Measurements from ENCODE around the gene NR2C2.
A peak's percentile ranks its signal among the peaks of the same experiment; 100 is the strongest.

NR2C2 gene

DNA sequence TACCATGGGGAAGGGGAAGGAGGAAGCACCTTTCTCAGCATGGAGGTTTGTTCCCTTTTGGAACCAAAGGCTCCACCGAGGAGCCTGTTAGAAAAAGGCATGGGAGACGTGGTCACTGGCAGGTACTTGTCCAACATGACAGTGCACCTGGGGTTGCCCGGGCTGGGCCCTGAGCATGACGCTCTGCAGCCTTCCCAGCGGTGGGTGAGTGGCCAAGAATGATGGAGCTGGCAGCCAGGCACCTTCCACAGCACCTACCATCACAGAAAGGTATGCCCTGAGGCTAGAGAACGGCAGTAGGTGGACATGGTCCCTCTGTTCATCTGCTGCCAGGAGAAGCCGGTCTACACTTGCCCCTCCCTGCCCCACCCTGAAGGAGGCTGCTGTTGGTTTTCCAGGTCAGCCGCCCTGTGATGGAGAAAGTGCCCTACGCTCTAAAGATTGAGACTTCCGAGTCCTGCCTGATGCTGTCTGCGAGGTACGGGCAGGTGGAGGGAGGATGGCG, 29.0 kb upstream of the NR2C2 start:
- H3K4me1 ChIP-seq: no peaks in the 10 kb centered on the region
- no peak overlapping the region for H3K4me3 ChIP-seq
- peaks cover 0 to 13% (median 5%) of the 10 kb centered on the region in 3 donors for H3K36me3 ChIP-seq
- TF ChIP-seq, protein P1, sequence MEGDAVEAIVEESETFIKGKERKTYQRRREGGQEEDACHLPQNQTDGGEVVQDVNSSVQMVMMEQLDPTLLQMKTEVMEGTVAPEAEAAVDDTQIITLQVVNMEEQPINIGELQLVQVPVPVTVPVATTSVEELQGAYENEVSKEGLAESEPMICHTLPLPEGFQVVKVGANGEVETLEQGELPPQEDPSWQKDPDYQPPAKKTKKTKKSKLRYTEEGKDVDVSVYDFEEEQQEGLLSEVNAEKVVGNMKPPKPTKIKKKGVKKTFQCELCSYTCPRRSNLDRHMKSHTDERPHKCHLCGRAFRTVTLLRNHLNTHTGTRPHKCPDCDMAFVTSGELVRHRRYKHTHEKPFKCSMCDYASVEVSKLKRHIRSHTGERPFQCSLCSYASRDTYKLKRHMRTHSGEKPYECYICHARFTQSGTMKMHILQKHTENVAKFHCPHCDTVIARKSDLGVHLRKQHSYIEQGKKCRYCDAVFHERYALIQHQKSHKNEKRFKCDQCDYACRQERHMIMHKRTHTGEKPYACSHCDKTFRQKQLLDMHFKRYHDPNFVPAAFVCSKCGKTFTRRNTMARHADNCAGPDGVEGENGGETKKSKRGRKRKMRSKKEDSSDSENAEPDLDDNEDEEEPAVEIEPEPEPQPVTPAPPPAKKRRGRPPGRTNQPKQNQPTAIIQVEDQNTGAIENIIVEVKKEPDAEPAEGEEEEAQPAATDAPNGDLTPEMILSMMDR (IDR thresholded peaks at IDR 0.05): no peak
- DNase-seq: no peak
- intact Hi-C loops (cut with DNase I; ENCODE audit: low total_unique reads): no loop called here
- H3K27ac ChIP-seq: no peak overlapping the region
- no peaks in the 10 kb centered on the region for H3K27me3 ChIP-seq
- no peaks in the 10 kb centered on the region for H3K9me3 ChIP-seq

DNA sequence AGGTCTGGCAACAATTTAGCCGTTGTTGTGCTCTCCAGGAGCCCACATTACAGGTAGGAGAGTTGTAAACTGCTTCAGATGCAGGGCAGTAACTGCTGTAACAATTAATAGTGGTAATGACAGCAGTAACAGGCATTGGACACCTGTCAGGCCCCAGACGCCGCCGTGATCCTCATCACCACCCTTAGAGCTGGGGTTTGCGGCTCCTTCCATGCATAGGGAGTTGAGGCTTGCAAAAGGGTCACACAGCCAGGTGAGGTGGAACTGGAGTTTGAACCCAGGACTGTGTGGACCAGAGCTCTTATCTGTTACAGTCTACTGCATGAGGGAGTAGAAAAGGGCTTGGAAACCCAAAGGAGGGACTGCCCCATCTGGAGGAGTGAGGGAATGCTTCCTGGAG, 26.8 kb upstream of the NR2C2 start:
- intact Hi-C loops (cut with DNase I; ENCODE audit: low total_unique reads): loop anchor here (5.0 to 10.0 kb wide), 3 partner anchors 128 to 248 kb away; no protein-coding TSS in a partner anchor
- Histone ChIP-seq H3K27me3 (no peaks in the 10 kb centered on the region), H3K9me3 (no peaks in the 10 kb centered on the region), H3K4me1 (no peaks in the 10 kb centered on the region), H3K4me3 (no peak overlapping the region), H3K27ac (no peak overlapping the region), H3K36me3 (peaks cover 0 to 13% (median 5%) of the 10 kb centered on the region in 3 donors)
- TF ChIP-seq, protein P1 (IDR thresholded peaks at IDR 0.05): no peak
- no peak for DNase-seq

DNA sequence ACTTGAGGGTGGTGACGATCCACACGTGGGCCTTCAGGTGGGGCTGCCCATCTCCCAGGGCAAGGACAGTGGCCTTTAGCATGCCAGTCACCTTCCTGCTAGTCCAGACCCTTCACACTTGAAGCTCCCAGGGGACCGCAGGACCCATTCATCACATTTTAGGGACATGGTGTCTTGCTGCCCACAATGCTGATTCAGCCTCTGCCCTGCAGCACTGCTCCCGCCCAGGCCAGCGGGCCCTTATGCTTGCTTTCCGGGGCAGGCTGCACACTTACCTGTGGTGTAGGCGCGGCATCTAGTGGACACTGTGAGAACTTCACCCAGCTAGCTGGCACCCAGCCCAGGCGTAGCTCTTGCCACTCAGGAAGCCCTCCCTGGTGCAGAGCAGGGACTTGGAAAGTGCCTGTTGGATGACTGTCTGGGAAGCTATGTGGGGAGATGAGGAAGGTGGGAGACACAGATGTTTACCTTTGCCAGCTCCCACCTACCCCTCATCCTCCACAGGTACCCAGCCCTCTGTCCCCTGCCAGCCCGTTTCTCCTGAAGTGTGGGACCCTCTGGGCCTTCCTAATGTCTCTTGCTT, 26.3 kb upstream of the NR2C2 start:
- peak; percentile 89 to 91 for DNase-seq
- no peaks in the 10 kb centered on the region for H3K9me3 ChIP-seq
- no peaks in the 10 kb centered on the region for H3K27me3 ChIP-seq
- H3K27ac ChIP-seq: no peak overlapping the region
- TF ChIP-seq, protein P1 (IDR thresholded peaks at IDR 0.05): peak; percentile 97 to 99
- no peak overlapping the region for H3K4me3 ChIP-seq
- no peaks in the 10 kb centered on the region for H3K4me1 ChIP-seq
- intact Hi-C loops (cut with DNase I; ENCODE audit: low total_unique reads): loop anchor here (5.0 to 10.0 kb wide), 3 partner anchors 129 to 249 kb away; no protein-coding TSS in a partner anchor
- peaks cover 0 to 13% (median 5%) of the 10 kb centered on the region in 3 donors for H3K36me3 ChIP-seq

DNA sequence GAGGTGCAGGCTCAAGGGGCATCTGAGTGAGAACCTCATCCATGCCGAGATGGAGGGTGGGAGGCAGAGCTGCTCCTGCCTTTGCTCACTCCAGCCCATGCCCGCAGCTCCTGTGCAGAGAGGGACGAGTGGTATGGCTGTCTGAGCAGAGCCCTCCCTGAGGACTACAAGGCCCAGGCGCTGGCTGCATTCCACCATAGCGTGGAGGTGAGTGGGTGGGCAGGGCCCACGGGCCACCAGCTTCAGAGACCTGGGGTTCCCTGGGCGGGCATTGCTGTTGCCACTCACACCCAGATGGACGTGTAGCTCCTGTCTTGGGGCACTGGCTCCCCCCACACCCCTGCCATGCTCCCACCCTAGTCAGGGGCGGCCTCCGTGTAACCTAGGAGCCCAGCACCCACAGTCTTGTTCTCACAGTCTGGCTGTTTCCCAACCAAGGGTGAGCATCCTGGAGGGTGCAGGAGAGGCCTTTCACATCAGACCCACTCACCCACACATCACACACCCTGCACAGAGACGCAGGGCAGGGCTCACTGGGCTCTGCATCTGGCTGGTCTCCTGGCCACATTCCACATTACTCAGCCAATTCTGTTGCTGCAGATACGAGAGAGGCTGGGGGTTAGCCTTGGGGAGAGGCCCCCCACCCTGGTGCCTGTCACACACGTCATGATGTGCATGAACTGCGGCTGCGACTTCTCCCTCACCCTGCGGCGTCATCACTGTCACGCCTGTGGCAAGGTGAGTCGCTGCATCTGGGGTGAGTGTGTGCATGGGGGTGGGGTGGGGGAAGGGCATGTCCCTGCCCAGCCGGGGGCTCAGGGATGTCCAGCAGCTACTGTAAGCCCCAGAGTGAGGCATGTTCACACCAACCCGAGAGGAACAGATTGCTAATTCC, 25.3 kb upstream of the NR2C2 start:
- Histone ChIP-seq H3K27me3 (no peaks in the 10 kb centered on the region), H3K4me1 (no peaks in the 10 kb centered on the region), H3K27ac (no peak overlapping the region), H3K4me3 (no peak overlapping the region), H3K36me3 (peaks cover 0 to 13% (median 5%) of the 10 kb centered on the region in 3 donors), H3K9me3 (no peaks in the 10 kb centered on the region)
- DNase-seq: no peak
- TF ChIP-seq, protein P1 (IDR thresholded peaks at IDR 0.05): no peak
- intact Hi-C loops (cut with DNase I; ENCODE audit: low total_unique reads): loop anchor here (5.0 to 10.0 kb wide), 3 partner anchors 130 to 250 kb away; no protein-coding TSS in a partner anchor

DNA sequence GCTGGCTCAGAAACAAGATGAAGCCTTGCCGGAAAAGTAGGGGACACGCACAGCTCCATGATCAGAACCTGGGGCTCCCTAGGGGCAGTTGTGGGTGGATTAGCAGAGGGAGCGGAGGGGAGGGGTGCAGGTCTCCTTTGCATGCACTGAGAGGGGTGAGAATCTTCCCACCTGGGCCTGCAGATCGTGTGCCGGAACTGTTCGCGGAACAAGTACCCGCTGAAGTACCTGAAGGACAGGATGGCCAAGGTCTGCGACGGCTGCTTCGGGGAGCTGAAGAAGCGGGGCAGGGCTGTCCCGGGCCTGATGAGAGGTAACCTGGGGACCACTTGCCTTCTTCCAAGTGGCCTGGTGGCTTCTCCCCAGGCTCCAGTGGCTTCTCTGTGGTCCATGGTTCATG, 24.5 kb upstream of the NR2C2 start:
- DNase-seq: no peak

More for the DNA sequence above, 24.5 kb upstream of the NR2C2 start:
- Histone ChIP-seq H3K36me3 (peaks cover 0 to 13% (median 5%) of the 10 kb centered on the region in 3 donors), H3K27ac (no peak overlapping the region), H3K4me1 (no peaks in the 10 kb centered on the region), H3K27me3 (no peaks in the 10 kb centered on the region), H3K9me3 (no peaks in the 10 kb centered on the region), H3K4me3 (no peak overlapping the region)
- TF ChIP-seq, protein P1 (IDR thresholded peaks at IDR 0.05): no peak
- intact Hi-C loops (cut with DNase I; ENCODE audit: low total_unique reads): loop anchor here (5.0 to 10.0 kb wide), 3 partner anchors 131 to 251 kb away; no protein-coding TSS in a partner anchor

Data from tibial artery (tissue), 4 donors.